Liver (tissue), 9 donors: Measurements from ENCODE around the gene RASGRP1. TPM values are rescaled to one million over a fixed set of nuclear protein-coding genes. Genes with fewer than 3 reads are reported as not detected.

Experiments
- DNase-seq: peaks from one replicate; pipeline ENCODE4 v3.0.0-alpha.2; 2017; ENCODE audit warnings: low spot score
- H3K27ac ChIP-seq, 2 donors: one replicate each; pipeline ENCODE4 v1.7.0; 2013; ENCODE audit warnings: inconsistent platforms in 2 of 2, low read length in 2 of 2, control low read depth in 1 of 2, low read depth in 1 of 2, mild to moderate bottlenecking in 1 of 2
- H3K27me3 ChIP-seq, 4 donors: one replicate each; pipeline versions ENCODE4 v1.6.1 to v1.7.0; 2013; ENCODE audit warnings: low read length in 3 of 4, inconsistent platforms in 1 of 4, mild to moderate bottlenecking in 1 of 4, moderate library complexity in 1 of 4; ENCODE audit not compliant: control insufficient read depth in 4 of 4, insufficient read depth in 4 of 4
- H3K36me3 ChIP-seq, 4 donors: one replicate each; pipeline versions ENCODE4 v1.6.1 to v1.7.0; 2013; ENCODE audit warnings: low read length in 3 of 4, mild to moderate bottlenecking in 3 of 4, low read depth in 1 of 4, moderate library complexity in 1 of 4; ENCODE audit not compliant: control insufficient read depth in 4 of 4, insufficient read depth in 3 of 4
- H3K4me1 ChIP-seq, 4 donors: one replicate each; pipeline versions ENCODE4 v1.6.1 to v1.7.0; 2013; ENCODE audit warnings: low read length in 3 of 4, mild to moderate bottlenecking in 3 of 4, moderate library complexity in 1 of 4; ENCODE audit not compliant: control insufficient read depth in 4 of 4, insufficient read depth in 4 of 4
- H3K4me3 ChIP-seq, 3 donors: one replicate each; pipeline versions ENCODE4 v1.6.1 to v1.7.0; 2013; ENCODE audit warnings: low read length in 3 of 3, control low read depth in 1 of 3, low read depth in 1 of 3, mild to moderate bottlenecking in 1 of 3
- H3K9ac ChIP-seq, 2 donors: one replicate each; pipeline ENCODE4 v1.7.0; 2013; ENCODE audit warnings: low read length in 2 of 2, mild to moderate bottlenecking in 2 of 2, moderate library complexity in 2 of 2, control low read depth in 1 of 2, low read depth in 1 of 2
- H3K9me3 ChIP-seq, 4 donors: one replicate each; pipeline versions ENCODE4 v1.6.1 to v1.7.0; 2013; ENCODE audit warnings: low read length in 3 of 4; ENCODE audit not compliant: control insufficient read depth in 4 of 4
- EGR1 ChIP-seq, 2 donors: IDR thresholded peaks; 2 replicates each; pipeline ENCODE4 v1.6.1; 2016 to 2018; ENCODE audit warnings: antibody characterized with exemption in 2 of 2, low read depth in 2 of 2
- FOXA1 ChIP-seq: IDR thresholded peaks from 2 replicates; pipeline ENCODE4 v1.6.1; 2016; ENCODE audit warnings: antibody characterized with exemption
- FOXA2 ChIP-seq: IDR thresholded peaks from 2 replicates; pipeline ENCODE4 v1.6.1; 2016; ENCODE audit warnings: antibody characterized with exemption
- GABPA ChIP-seq, 2 donors: IDR thresholded peaks in 1 of 2; conservative IDR thresholded peaks in 1 of 2; 2 replicates each; pipeline ENCODE4 v1.6.1; 2016; ENCODE audit warnings: antibody characterized with exemption in 2 of 2, mild to moderate bottlenecking in 1 of 2, moderate library complexity in 1 of 2
- HNF4G ChIP-seq: IDR thresholded peaks from 2 replicates; pipeline ENCODE4 v1.6.1; 2016; ENCODE audit warnings: antibody characterized with exemption
- JUND ChIP-seq, 2 donors: IDR thresholded peaks; 2 replicates each; pipeline ENCODE4 v1.6.1; 2016; ENCODE audit warnings: antibody characterized with exemption in 2 of 2
- NR2F2 ChIP-seq: IDR thresholded peaks from 2 replicates; pipeline ENCODE4 v1.6.1; 2016; ENCODE audit warnings: antibody characterized with exemption
- RAD21 ChIP-seq, 2 donors: IDR thresholded peaks; 2 replicates each; pipeline ENCODE4 v1.6.1; 2016; ENCODE audit warnings: antibody characterized with exemption in 2 of 2, mild to moderate bottlenecking in 2 of 2
- RXRA ChIP-seq, 2 donors: IDR thresholded peaks; 2 replicates each; pipeline ENCODE4 v1.6.1; 2017 to 2018; ENCODE audit warnings: antibody characterized with exemption in 2 of 2, mild to moderate bottlenecking in 1 of 2
- SP1 ChIP-seq: IDR thresholded peaks from 2 replicates; pipeline ENCODE4 v1.6.1; 2018; ENCODE audit warnings: antibody characterized with exemption, mild to moderate bottlenecking
- TAF1 ChIP-seq: conservative IDR thresholded peaks from 2 replicates; pipeline ENCODE4 v1.6.1; 2016; ENCODE audit warnings: antibody characterized with exemption, mild to moderate bottlenecking
- YY1 ChIP-seq: IDR thresholded peaks from 2 replicates; pipeline ENCODE4 v1.6.1; 2016; ENCODE audit warnings: antibody characterized with exemption, mild to moderate bottlenecking
- WGBS: extraction: QIAGEN DNeasy Blood & Tissue Kit; methylation state at CpG from one replicate; pipeline ENCODE4 v1.1.7; 2013; 5-methylcytosine and 5-hydroxymethylcytosine counted together
- polyA plus RNA-seq, 2 donors: library from polyadenylated mRNA; stranded (reverse) in 1 of 2; unstranded in 1 of 2; fragments of 200-250 nt in 1 of 2; fragments of >200 nt in 1 of 2; fragmentation: Nextera tagmentation in 1 of 2; extraction: Ambion mirVana in 1 of 2; gene quantifications; one replicate each; pipeline versions ENCODE4 v1.2.1 to v1.2.3, GENCODE V29; 2013 to 2015
- total RNA-seq, 2 donors: library from RNA; depleted of rRNA; stranded (reverse); fragments of >200 nt; gene quantifications; one replicate each; pipeline ENCODE4 v1.2.3, GENCODE V29; 2014
- TF ChIP-seq, protein P1 (sequence below): IDR thresholded peaks from 2 replicates; pipeline ENCODE4 v1.6.1; 2016; ENCODE audit warnings: antibody characterized with exemption
- TF ChIP-seq, protein P2 (sequence below): IDR thresholded peaks from 2 replicates; pipeline ENCODE4 v1.6.1; 2016; ENCODE audit warnings: antibody characterized with exemption, mild to moderate bottlenecking
- TF ChIP-seq, protein P3 (sequence below): IDR thresholded peaks from 2 replicates; pipeline ENCODE4 v1.6.1; 2016; ENCODE audit warnings: antibody characterized with exemption
- TF ChIP-seq, protein P4 (sequence below): IDR thresholded peaks from 2 replicates; pipeline ENCODE4 v1.6.1; 2016; ENCODE audit warnings: antibody characterized with exemption
- TF ChIP-seq, protein P5 (sequence below): fragments of 150-350 bp; IDR thresholded peaks from 2 replicates; pipeline ENCODE4 v1.5.1; 2017; ENCODE audit warnings: improper control_type of control experiment, low read depth, low read length; ENCODE audit not compliant: missing input control
- donor health status: healthy.
- donor health status: healthy.
- donor health status: healthy.
- donor health status: healthy.
- donor health status: healthy.

The RASGRP1 gene
- total and polyA plus RNA-seq, 4 donors = 0.17 to 0.75 (median 0.47) TPM

DNA sequence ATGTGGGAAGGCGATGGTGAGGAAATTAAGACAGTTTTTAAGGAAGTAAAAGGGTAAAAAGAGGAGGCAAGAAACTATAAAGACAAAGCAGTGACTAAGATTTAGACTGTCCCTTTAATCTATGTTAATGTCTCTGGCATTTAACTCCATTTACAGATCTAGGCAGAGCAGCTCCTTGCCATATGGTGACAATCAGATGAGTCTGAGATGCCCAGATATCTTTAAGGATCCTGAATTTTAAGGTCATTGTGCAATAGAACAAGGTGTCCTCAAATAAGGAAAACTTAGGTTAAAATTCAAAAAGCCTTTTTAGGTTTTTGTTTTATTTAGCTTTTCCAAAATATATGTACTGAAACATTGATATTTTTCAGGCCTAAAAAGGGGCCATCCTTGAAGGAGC, 24.1 kb downstream of the RASGRP1 start (continued):
- no peak for TF ChIP-seq YY1
- TF ChIP-seq TAF1 = no peak
- TF ChIP-seq, protein P1, sequence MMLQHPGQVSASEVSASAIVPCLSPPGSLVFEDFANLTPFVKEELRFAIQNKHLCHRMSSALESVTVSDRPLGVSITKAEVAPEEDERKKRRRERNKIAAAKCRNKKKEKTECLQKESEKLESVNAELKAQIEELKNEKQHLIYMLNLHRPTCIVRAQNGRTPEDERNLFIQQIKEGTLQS = no peak

DNA sequence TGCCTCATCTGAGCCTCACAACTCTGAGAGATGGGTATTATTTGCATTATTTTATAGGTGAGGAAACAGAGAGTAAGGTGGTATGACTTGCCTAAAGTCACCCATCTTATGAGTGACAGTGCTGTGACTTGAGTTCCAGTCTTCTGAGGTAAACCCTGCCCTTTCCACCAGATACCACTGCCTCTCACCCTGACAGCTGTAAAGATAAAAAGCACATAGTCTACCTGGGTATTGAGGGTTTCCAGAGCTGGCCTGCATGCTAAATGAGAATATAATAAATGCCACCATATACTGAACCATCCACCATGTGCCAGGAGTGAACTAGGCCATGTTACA, 25.6 kb downstream of the RASGRP1 start:
- peaks cover 0 to under 1% (median 0%) of the 10 kb centered on the region in 4 donors for H3K27me3 ChIP-seq
- H3K9ac ChIP-seq = no peak overlapping the region
- no peaks in the 10 kb centered on the region for H3K4me1 ChIP-seq
- DNase-seq = no peak
- no peaks in the 10 kb centered on the region for H3K9me3 ChIP-seq
- H3K27ac ChIP-seq = no peak overlapping the region
- no peaks in the 10 kb centered on the region for H3K36me3 ChIP-seq
- no peak for TF ChIP-seq EGR1 (IDR thresholded peaks at IDR 0.05; ENCODE audit: low read depth in 2 of 2)
- TF ChIP-seq, protein P1 = no peak
- no peak for TF ChIP-seq NR2F2
- no peak for TF ChIP-seq JUND (IDR thresholded peaks at IDR 0.05)
- no peak for TF ChIP-seq SP1
- TF ChIP-seq, protein P2, sequence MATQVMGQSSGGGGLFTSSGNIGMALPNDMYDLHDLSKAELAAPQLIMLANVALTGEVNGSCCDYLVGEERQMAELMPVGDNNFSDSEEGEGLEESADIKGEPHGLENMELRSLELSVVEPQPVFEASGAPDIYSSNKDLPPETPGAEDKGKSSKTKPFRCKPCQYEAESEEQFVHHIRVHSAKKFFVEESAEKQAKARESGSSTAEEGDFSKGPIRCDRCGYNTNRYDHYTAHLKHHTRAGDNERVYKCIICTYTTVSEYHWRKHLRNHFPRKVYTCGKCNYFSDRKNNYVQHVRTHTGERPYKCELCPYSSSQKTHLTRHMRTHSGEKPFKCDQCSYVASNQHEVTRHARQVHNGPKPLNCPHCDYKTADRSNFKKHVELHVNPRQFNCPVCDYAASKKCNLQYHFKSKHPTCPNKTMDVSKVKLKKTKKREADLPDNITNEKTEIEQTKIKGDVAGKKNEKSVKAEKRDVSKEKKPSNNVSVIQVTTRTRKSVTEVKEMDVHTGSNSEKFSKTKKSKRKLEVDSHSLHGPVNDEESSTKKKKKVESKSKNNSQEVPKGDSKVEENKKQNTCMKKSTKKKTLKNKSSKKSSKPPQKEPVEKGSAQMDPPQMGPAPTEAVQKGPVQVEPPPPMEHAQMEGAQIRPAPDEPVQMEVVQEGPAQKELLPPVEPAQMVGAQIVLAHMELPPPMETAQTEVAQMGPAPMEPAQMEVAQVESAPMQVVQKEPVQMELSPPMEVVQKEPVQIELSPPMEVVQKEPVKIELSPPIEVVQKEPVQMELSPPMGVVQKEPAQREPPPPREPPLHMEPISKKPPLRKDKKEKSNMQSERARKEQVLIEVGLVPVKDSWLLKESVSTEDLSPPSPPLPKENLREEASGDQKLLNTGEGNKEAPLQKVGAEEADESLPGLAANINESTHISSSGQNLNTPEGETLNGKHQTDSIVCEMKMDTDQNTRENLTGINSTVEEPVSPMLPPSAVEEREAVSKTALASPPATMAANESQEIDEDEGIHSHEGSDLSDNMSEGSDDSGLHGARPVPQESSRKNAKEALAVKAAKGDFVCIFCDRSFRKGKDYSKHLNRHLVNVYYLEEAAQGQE = no peak
- TF ChIP-seq GABPA (IDR thresholded peaks at IDR 0.05 in 1 of 2, conservative IDR thresholded peaks at IDR 0.05 in 1 of 2) = no peak
- TF ChIP-seq FOXA2 = no peak
- TF ChIP-seq, protein P3, sequence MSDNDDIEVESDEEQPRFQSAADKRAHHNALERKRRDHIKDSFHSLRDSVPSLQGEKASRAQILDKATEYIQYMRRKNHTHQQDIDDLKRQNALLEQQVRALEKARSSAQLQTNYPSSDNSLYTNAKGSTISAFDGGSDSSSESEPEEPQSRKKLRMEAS = no peak
- no peak for TF ChIP-seq TAF1
- TF ChIP-seq RAD21 (IDR thresholded peaks at IDR 0.05) = no peak
- TF ChIP-seq, protein P4, sequence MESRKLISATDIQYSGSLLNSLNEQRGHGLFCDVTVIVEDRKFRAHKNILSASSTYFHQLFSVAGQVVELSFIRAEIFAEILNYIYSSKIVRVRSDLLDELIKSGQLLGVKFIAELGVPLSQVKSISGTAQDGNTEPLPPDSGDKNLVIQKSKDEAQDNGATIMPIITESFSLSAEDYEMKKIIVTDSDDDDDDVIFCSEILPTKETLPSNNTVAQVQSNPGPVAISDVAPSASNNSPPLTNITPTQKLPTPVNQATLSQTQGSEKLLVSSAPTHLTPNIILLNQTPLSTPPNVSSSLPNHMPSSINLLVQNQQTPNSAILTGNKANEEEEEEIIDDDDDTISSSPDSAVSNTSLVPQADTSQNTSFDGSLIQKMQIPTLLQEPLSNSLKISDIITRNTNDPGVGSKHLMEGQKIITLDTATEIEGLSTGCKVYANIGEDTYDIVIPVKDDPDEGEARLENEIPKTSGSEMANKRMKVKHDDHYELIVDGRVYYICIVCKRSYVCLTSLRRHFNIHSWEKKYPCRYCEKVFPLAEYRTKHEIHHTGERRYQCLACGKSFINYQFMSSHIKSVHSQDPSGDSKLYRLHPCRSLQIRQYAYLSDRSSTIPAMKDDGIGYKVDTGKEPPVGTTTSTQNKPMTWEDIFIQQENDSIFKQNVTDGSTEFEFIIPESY = no peak
- no peak for TF ChIP-seq HNF4G
- no peak overlapping the region for H3K4me3 ChIP-seq

DNA sequence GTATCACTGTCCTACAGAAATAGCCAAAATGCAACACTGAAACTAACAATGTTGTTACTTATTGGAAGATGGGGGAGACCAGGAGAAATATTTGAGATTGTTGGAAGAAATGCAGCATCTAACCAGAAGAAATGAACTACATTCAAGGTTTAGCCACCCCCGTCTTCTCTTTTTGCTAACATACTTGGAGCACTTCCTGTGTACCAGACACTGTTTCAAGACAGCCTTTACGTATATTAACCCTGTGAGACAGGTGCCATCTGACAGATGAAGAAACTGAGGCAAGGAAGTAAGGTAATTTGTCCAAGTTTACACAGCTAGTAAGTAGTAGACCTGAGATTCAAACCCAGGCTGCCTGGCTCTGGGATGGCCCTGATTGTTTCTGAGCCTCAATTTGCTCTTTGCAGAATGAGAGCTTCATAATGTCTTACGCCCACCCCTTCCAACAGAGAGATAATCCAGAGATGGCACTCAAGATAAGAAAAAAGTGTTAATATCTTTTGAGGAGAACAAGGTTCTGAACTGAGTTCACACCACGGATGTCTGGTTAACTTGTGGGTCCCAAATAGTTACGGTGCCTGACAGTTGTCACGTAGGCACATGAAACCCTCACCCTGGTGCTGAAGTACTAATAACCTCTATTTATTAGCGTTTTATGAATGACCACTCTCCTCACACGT, 26.1 kb downstream of the RASGRP1 start:
- H3K9ac ChIP-seq = no peak overlapping the region
- WGBS = 84% methylated on average over 8 of the region's 8 CpGs
- TF ChIP-seq EGR1 (IDR thresholded peaks at IDR 0.05; ENCODE audit: low read depth in 2 of 2) = no peak
- no peak for TF ChIP-seq YY1
- no peak for TF ChIP-seq SP1
- TF ChIP-seq FOXA1 = no peak
- TF ChIP-seq, protein P4 = no peak
- TF ChIP-seq, protein P5, sequence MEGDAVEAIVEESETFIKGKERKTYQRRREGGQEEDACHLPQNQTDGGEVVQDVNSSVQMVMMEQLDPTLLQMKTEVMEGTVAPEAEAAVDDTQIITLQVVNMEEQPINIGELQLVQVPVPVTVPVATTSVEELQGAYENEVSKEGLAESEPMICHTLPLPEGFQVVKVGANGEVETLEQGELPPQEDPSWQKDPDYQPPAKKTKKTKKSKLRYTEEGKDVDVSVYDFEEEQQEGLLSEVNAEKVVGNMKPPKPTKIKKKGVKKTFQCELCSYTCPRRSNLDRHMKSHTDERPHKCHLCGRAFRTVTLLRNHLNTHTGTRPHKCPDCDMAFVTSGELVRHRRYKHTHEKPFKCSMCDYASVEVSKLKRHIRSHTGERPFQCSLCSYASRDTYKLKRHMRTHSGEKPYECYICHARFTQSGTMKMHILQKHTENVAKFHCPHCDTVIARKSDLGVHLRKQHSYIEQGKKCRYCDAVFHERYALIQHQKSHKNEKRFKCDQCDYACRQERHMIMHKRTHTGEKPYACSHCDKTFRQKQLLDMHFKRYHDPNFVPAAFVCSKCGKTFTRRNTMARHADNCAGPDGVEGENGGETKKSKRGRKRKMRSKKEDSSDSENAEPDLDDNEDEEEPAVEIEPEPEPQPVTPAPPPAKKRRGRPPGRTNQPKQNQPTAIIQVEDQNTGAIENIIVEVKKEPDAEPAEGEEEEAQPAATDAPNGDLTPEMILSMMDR = no peak
- TF ChIP-seq RXRA (IDR thresholded peaks at IDR 0.05) = no peak
- no peak for TF ChIP-seq JUND (IDR thresholded peaks at IDR 0.05)
- TF ChIP-seq, protein P1 = no peak
- TF ChIP-seq, protein P3 = no peak
- no peak for TF ChIP-seq NR2F2
- no peak for TF ChIP-seq TAF1
- no peak for TF ChIP-seq RAD21 (IDR thresholded peaks at IDR 0.05)

More for the DNA sequence above, 26.1 kb downstream of the RASGRP1 start:
- no peaks in the 10 kb centered on the region for H3K36me3 ChIP-seq
- peaks cover 0 to 4% (median 0%) of the 10 kb centered on the region in 4 donors for H3K27me3 ChIP-seq
- no peak overlapping the region for H3K27ac ChIP-seq
- no peak overlapping the region for H3K4me3 ChIP-seq
- no peak for DNase-seq
- no peaks in the 10 kb centered on the region for H3K9me3 ChIP-seq
- H3K4me1 ChIP-seq = no peaks in the 10 kb centered on the region
